Hepatocyte (in vitro differentiated cells): ENCODE measurements around the gene ADGRB3.

Source experiments
- EZH2 ChIP-seq: fragments of 200-600 bp; sonication (generic); IDR thresholded peaks from 2 replicates; pipeline ENCODE4 v1.6.1; 2016; ENCODE audit warnings: antibody characterized with exemption, mild to moderate bottlenecking, borderline replicate concordance
- EZH2phosphoT487 ChIP-seq: fragments of 200-600 bp; sonication (generic); IDR thresholded peaks from one replicate; pipeline ENCODE4 v1.6.1; 2018; ENCODE audit warnings: antibody characterized with exemption, mild to moderate bottlenecking, low read depth, moderate library complexity; ENCODE audit not compliant: unreplicated experiment, severe bottlenecking
- TF ChIP-seq, protein P1 (sequence below): fragments of 200-600 bp; sonication (generic); IDR thresholded peaks from 2 replicates; pipeline ENCODE4 v1.5.1; 2016; ENCODE audit warnings: antibody characterized with exemption, mild to moderate bottlenecking; ENCODE audit not compliant: poor library complexity

DNA sequence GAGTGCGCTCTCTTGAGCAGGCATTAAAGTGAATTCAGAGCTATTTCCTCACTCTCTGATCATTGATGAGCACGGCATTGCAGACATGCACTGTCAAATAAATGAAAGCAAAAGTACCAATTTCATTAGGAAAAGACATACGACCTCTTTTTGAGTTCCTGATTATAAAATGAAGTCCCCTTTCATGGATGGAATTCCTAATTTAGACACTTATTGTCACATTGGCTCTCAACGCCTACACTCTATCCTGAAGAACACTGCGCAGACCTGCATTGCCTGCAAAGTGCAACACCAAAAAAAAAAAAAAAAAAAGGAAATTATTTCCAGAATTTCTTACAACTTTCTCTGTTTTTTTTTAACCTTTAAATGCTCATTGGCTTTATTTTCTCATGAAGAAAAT lies 1.6 kb downstream of the ADGRB3 start:
- TF ChIP-seq, protein P1, sequence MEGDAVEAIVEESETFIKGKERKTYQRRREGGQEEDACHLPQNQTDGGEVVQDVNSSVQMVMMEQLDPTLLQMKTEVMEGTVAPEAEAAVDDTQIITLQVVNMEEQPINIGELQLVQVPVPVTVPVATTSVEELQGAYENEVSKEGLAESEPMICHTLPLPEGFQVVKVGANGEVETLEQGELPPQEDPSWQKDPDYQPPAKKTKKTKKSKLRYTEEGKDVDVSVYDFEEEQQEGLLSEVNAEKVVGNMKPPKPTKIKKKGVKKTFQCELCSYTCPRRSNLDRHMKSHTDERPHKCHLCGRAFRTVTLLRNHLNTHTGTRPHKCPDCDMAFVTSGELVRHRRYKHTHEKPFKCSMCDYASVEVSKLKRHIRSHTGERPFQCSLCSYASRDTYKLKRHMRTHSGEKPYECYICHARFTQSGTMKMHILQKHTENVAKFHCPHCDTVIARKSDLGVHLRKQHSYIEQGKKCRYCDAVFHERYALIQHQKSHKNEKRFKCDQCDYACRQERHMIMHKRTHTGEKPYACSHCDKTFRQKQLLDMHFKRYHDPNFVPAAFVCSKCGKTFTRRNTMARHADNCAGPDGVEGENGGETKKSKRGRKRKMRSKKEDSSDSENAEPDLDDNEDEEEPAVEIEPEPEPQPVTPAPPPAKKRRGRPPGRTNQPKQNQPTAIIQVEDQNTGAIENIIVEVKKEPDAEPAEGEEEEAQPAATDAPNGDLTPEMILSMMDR = no peak
- TF ChIP-seq EZH2 = no peak
- TF ChIP-seq EZH2phosphoT487 = no peak
